HEK293 (cell line): ENCODE results near the gene SGCB.

Experiments
- CTCF ChIA-PET: fragments of 350-600 bp; formaldehyde crosslinking; extraction: SDS; loops from one replicate; lab custom pipeline; 2021; ENCODE audit warnings: antibody characterized with exemption; lab: Yijun Ruan, JAX
- POLR2A ChIA-PET: fragments of 300-600 bp; formaldehyde crosslinking; extraction: SDS; loops from one replicate; lab custom pipeline; 2020; ENCODE audit warnings: antibody characterized with exemption, inconsistent platforms; lab: Yijun Ruan, JAX
- H3K27ac ChIP-seq: fragments of 200-500 bp; sonication (Bioruptor generic); 2 replicates; pipeline ENCODE4 v1.5.1; 2014; ENCODE audit warnings: low read depth, low read length, control low read depth, inconsistent platforms; ENCODE audit errors: extremely low read depth
- H3K36me3 ChIP-seq, 2 experiments: fragments of 200-500 bp in 1 of 2; sonication (Bioruptor generic) in 1 of 2; 1 replicate in 1 of 2; 2 replicates in 1 of 2; pipeline ENCODE4 v1.5.1; 2014 to 2017; ENCODE audit warnings: inconsistent platforms in 2 of 2, low read length in 2 of 2; ENCODE audit not compliant: control insufficient read depth in 2 of 2, insufficient read depth in 1 of 2
- H3K4me1 ChIP-seq: fragments of 200-500 bp; sonication (Bioruptor generic); 2 replicates; pipeline ENCODE4 v1.5.1; 2014; ENCODE audit warnings: mild to moderate bottlenecking, low read length, inconsistent platforms; ENCODE audit not compliant: control insufficient read depth, insufficient read depth
- H3K4me3 ChIP-seq: 2 replicates; pipeline ENCODE4 v1.5.1; 2011; ENCODE audit warnings: low read depth, mild to moderate bottlenecking, control low read depth, low read length, moderate library complexity
- H3K9me3 ChIP-seq: fragments of 200-500 bp; sonication (Bioruptor generic); 2 replicates; pipeline ENCODE4 v1.5.1; 2014; ENCODE audit warnings: low read depth, low read length, inconsistent platforms; ENCODE audit not compliant: control insufficient read depth, insufficient read depth
- BCL11A ChIP-seq: fragments of 450-650 bp; formaldehyde crosslinking; IDR thresholded peaks from 2 replicates; pipeline ENCODE4 v1.5.1; 2016; ENCODE audit warnings: low read depth, missing biosample characterization, missing genetic modification characterization
- GLIS2 ChIP-seq: fragments of 450-650 bp; formaldehyde crosslinking; IDR thresholded peaks from 2 replicates; pipeline ENCODE4 v1.5.1; 2016; ENCODE audit warnings: missing biosample characterization, missing genetic modification characterization
- MYNN ChIP-seq: fragments of 450-650 bp; formaldehyde crosslinking; IDR thresholded peaks from 2 replicates; pipeline ENCODE4 v1.5.1; 2016; ENCODE audit warnings: missing biosample characterization, missing genetic modification characterization, borderline replicate concordance
- ZBTB20 ChIP-seq: fragments of 450-650 bp; formaldehyde crosslinking; IDR thresholded peaks from 2 replicates; pipeline ENCODE4 v1.5.1; 2016; ENCODE audit warnings: missing biosample characterization, missing genetic modification characterization
- ZBTB48 ChIP-seq: fragments of 450-650 bp; formaldehyde crosslinking; IDR thresholded peaks from 2 replicates; pipeline ENCODE4 v1.5.1; 2016; ENCODE audit warnings: missing biosample characterization, missing genetic modification characterization
- ZFHX2 ChIP-seq: fragments of 450-650 bp; formaldehyde crosslinking; conservative IDR thresholded peaks from 2 replicates; pipeline ENCODE4 v1.5.1; 2016; ENCODE audit warnings: missing biosample characterization, missing genetic modification characterization
- ZNF114 ChIP-seq: fragments of 450-650 bp; formaldehyde crosslinking; IDR thresholded peaks from 2 replicates; pipeline ENCODE4 v1.5.0; 2017; ENCODE audit warnings: missing biosample characterization, missing genetic modification characterization
- ZNF146 ChIP-seq: fragments of 450-650 bp; formaldehyde crosslinking; IDR thresholded peaks from 2 replicates; pipeline ENCODE4 v1.5.1; 2016; ENCODE audit warnings: missing biosample characterization, missing genetic modification characterization
- ZNF169 ChIP-seq: fragments of 450-650 bp; formaldehyde crosslinking; IDR thresholded peaks from 2 replicates; pipeline ENCODE4 v1.5.1; 2016; ENCODE audit warnings: missing biosample characterization, missing genetic modification characterization
- ZNF175 ChIP-seq: fragments of 450-650 bp; formaldehyde crosslinking; IDR thresholded peaks from 2 replicates; pipeline ENCODE4 v1.5.1; 2016; ENCODE audit warnings: missing biosample characterization, missing genetic modification characterization
- ZNF2 ChIP-seq: fragments of 450-650 bp; formaldehyde crosslinking; IDR thresholded peaks from 2 replicates; pipeline ENCODE4 v1.5.1; 2016; ENCODE audit warnings: missing biosample characterization, missing genetic modification characterization
- ZNF248 ChIP-seq: fragments of 450-650 bp; formaldehyde crosslinking; IDR thresholded peaks from 2 replicates; pipeline ENCODE4 v1.5.1; 2017; ENCODE audit warnings: missing biosample characterization, missing genetic modification characterization
- ZNF341 ChIP-seq: fragments of 450-650 bp; formaldehyde crosslinking; IDR thresholded peaks from 2 replicates; pipeline ENCODE4; 2016; ENCODE audit warnings: low read depth, missing biosample characterization, missing genetic modification characterization
- ZNF391 ChIP-seq: fragments of 450-650 bp; formaldehyde crosslinking; IDR thresholded peaks from 2 replicates; pipeline ENCODE4 v1.5.1; 2016; ENCODE audit warnings: low read depth, missing biosample characterization, missing genetic modification characterization, borderline replicate concordance
- ZNF501 ChIP-seq: fragments of 450-650 bp; formaldehyde crosslinking; IDR thresholded peaks from 2 replicates; pipeline ENCODE4 v1.5.1; 2016; ENCODE audit warnings: missing biosample characterization, missing genetic modification characterization
- ZNF530 ChIP-seq: fragments of 450-650 bp; formaldehyde crosslinking; IDR thresholded peaks from 2 replicates; pipeline ENCODE4 v1.5.1; 2016; ENCODE audit warnings: low read depth, missing biosample characterization, missing genetic modification characterization
- ZNF561 ChIP-seq: fragments of 450-650 bp; IDR thresholded peaks from 2 replicates; pipeline ENCODE4 v1.5.1; 2018; ENCODE audit warnings: missing biosample characterization, missing genetic modification characterization, borderline replicate concordance
- ZNF629 ChIP-seq: fragments of 450-650 bp; formaldehyde crosslinking; IDR thresholded peaks from 2 replicates; pipeline ENCODE4 v1.5.1; 2017; ENCODE audit warnings: missing biosample characterization, missing genetic modification characterization
- ZNF747 ChIP-seq: fragments of 450-650 bp; formaldehyde crosslinking; IDR thresholded peaks from 2 replicates; pipeline ENCODE4 v1.5.1; 2016; ENCODE audit warnings: missing biosample characterization, missing genetic modification characterization
- TF ChIP-seq, protein P1 (sequence below): fragments of 450-650 bp; formaldehyde crosslinking; IDR thresholded peaks from 2 replicates; pipeline ENCODE4 v1.5.1; 2016; ENCODE audit warnings: missing biosample characterization, missing genetic modification characterization
- TF ChIP-seq, protein P2 (sequence below): fragments of 450-650 bp; formaldehyde crosslinking; IDR thresholded peaks from 2 replicates; pipeline ENCODE4 v1.5.1; 2016; ENCODE audit warnings: missing biosample characterization, missing genetic modification characterization
- TF ChIP-seq, protein P3 (sequence below): fragments of 450-650 bp; formaldehyde crosslinking; IDR thresholded peaks from 2 replicates; pipeline ENCODE4 v1.5.1; 2016; ENCODE audit warnings: missing biosample characterization, missing genetic modification characterization, borderline replicate concordance
- TF ChIP-seq, protein P4 (sequence below): fragments of 450-650 bp; formaldehyde crosslinking; IDR thresholded peaks from 2 replicates; pipeline ENCODE4 v1.5.1; 2016; ENCODE audit warnings: missing biosample characterization, missing genetic modification characterization
- TF ChIP-seq, protein P5 (sequence below): fragments of 450-650 bp; formaldehyde crosslinking; IDR thresholded peaks from 2 replicates; pipeline ENCODE4 v1.5.1; 2016; ENCODE audit warnings: missing biosample characterization, missing genetic modification characterization, low read depth
- TF ChIP-seq, protein P6 (sequence below): fragments of 450-650 bp; formaldehyde crosslinking; conservative IDR thresholded peaks from 2 replicates; pipeline ENCODE4 v1.5.1; 2016; ENCODE audit warnings: low read depth, missing biosample characterization, missing genetic modification characterization
- TF ChIP-seq, protein P7 (sequence below): fragments of 450-650 bp; formaldehyde crosslinking; IDR thresholded peaks from 2 replicates; pipeline ENCODE4 v1.5.1; 2016; ENCODE audit warnings: missing biosample characterization, missing genetic modification characterization

Gene SGCB

DNA sequence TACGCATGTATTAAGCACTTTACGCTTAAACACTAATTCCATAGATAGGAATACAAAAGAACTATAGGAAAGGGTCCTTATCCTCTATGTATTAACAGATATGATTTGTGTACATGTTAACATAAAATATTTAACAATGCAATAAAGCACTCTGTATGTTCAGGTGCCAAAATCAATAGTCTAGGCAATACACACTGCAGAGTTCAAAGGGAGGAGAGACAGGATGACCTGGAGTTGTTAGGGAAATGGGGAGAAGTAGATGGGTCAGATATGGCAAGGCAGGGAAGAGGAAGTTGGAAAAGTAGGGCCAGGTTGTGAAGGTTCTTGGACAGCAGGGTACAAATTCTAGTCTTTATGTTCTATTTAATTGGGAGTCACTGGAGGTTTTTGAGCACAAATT lies 2.9 kb downstream of the SGCB start (continued):
- TF ChIP-seq, protein P1, sequence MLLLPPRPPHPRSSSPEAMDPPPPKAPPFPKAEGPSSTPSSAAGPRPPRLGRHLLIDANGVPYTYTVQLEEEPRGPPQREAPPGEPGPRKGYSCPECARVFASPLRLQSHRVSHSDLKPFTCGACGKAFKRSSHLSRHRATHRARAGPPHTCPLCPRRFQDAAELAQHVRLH (tag by site-specific recombination): no peak
- TF ChIP-seq, protein P2, sequence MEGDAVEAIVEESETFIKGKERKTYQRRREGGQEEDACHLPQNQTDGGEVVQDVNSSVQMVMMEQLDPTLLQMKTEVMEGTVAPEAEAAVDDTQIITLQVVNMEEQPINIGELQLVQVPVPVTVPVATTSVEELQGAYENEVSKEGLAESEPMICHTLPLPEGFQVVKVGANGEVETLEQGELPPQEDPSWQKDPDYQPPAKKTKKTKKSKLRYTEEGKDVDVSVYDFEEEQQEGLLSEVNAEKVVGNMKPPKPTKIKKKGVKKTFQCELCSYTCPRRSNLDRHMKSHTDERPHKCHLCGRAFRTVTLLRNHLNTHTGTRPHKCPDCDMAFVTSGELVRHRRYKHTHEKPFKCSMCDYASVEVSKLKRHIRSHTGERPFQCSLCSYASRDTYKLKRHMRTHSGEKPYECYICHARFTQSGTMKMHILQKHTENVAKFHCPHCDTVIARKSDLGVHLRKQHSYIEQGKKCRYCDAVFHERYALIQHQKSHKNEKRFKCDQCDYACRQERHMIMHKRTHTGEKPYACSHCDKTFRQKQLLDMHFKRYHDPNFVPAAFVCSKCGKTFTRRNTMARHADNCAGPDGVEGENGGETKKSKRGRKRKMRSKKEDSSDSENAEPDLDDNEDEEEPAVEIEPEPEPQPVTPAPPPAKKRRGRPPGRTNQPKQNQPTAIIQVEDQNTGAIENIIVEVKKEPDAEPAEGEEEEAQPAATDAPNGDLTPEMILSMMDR (tag by site-specific recombination): no peak
- TF ChIP-seq, protein P3, sequence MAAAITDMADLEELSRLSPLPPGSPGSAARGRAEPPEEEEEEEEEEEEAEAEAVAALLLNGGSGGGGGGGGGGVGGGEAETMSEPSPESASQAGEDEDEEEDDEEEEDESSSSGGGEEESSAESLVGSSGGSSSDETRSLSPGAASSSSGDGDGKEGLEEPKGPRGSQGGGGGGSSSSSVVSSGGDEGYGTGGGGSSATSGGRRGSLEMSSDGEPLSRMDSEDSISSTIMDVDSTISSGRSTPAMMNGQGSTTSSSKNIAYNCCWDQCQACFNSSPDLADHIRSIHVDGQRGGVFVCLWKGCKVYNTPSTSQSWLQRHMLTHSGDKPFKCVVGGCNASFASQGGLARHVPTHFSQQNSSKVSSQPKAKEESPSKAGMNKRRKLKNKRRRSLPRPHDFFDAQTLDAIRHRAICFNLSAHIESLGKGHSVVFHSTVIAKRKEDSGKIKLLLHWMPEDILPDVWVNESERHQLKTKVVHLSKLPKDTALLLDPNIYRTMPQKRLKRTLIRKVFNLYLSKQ (tag by site-specific recombination): no peak
- TF ChIP-seq ZNF146 (tag by site-specific recombination): no peak
- no peak for TF ChIP-seq ZNF248
- TF ChIP-seq MYNN (tag by site-specific recombination): no peak
- no peak for TF ChIP-seq ZNF501 (tag by site-specific recombination)
- no peak for TF ChIP-seq ZNF629 (tag by site-specific recombination)
- no peak for TF ChIP-seq GLIS2 (tag by site-specific recombination)
- TF ChIP-seq, protein P4, sequence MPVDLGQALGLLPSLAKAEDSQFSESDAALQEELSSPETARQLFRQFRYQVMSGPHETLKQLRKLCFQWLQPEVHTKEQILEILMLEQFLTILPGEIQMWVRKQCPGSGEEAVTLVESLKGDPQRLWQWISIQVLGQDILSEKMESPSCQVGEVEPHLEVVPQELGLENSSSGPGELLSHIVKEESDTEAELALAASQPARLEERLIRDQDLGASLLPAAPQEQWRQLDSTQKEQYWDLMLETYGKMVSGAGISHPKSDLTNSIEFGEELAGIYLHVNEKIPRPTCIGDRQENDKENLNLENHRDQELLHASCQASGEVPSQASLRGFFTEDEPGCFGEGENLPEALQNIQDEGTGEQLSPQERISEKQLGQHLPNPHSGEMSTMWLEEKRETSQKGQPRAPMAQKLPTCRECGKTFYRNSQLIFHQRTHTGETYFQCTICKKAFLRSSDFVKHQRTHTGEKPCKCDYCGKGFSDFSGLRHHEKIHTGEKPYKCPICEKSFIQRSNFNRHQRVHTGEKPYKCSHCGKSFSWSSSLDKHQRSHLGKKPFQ: no peak
- TF ChIP-seq ZNF169: no peak

DNA sequence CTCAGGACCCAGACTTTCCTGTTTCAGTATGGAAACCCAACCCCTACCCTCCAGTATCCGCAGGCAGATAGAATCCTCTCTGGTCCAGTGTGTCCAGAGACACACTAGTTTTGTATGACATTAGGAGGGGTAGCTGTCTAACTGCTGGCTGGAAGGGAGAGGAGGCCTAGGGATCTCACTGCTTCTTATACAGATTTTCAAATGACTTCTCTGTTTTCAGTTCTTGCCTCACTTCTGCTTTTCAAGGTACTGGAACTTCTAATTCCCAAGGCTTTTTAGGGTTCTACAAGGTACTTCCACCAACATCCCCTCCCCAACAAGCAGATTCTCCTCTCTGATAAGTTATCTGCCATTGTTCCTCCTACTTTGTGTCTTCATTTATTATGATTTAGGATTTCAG lies 6.1 kb downstream of the SGCB start:
- no peaks in the 10 kb centered on the region for H3K4me1 ChIP-seq
- CTCF ChIA-PET: no interaction called here
- peaks cover 2 to 57% of the 10 kb centered on the region in 2 experiments; a peak in 2 of 3 replicates for H3K36me3 ChIP-seq
- TF ChIP-seq, protein P5, sequence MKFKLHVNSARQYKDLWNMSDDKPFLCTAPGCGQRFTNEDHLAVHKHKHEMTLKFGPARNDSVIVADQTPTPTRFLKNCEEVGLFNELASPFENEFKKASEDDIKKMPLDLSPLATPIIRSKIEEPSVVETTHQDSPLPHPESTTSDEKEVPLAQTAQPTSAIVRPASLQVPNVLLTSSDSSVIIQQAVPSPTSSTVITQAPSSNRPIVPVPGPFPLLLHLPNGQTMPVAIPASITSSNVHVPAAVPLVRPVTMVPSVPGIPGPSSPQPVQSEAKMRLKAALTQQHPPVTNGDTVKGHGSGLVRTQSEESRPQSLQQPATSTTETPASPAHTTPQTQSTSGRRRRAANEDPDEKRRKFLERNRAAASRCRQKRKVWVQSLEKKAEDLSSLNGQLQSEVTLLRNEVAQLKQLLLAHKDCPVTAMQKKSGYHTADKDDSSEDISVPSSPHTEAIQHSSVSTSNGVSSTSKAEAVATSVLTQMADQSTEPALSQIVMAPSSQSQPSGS (tag by site-specific recombination): no peak
- no peak for TF ChIP-seq ZNF2 (tag by site-specific recombination)
- TF ChIP-seq ZNF114 (tag by site-specific recombination): no peak
- TF ChIP-seq, protein P6, sequence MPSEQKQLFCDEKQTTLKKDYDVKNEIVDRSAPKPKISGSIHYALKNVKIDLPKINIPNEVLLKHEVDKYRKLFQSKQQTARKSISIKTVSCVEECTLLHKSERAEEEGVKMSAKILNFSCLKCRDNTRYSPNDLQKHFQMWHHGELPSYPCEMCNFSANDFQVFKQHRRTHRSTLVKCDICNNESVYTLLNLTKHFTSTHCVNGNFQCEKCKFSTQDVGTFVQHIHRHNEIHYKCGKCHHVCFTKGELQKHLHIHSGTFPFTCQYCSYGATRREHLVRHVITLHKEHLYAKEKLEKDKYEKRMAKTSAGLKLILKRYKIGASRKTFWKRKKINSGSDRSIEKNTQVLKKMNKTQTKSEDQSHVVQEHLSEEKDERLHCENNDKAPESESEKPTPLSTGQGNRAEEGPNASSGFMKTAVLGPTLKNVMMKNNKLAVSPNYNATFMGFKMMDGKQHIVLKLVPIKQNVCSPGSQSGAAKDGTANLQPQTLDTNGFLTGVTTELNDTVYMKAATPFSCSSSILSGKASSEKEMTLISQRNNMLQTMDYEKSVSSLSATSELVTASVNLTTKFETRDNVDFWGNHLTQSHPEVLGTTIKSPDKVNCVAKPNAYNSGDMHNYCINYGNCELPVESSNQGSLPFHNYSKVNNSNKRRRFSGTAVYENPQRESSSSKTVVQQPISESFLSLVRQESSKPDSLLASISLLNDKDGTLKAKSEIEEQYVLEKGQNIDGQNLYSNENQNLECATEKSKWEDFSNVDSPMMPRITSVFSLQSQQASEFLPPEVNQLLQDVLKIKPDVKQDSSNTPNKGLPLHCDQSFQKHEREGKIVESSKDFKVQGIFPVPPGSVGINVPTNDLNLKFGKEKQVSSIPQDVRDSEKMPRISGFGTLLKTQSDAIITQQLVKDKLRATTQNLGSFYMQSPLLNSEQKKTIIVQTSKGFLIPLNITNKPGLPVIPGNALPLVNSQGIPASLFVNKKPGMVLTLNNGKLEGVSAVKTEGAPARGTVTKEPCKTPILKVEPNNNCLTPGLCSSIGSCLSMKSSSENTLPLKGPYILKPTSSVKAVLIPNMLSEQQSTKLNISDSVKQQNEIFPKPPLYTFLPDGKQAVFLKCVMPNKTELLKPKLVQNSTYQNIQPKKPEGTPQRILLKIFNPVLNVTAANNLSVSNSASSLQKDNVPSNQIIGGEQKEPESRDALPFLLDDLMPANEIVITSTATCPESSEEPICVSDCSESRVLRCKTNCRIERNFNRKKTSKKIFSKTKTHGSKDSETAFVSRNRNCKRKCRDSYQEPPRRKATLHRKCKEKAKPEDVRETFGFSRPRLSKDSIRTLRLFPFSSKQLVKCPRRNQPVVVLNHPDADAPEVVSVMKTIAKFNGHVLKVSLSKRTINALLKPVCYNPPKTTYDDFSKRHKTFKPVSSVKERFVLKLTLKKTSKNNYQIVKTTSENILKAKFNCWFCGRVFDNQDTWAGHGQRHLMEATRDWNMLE (tag by site-specific recombination): no peak
- no peak for TF ChIP-seq ZNF175 (tag by site-specific recombination)
- TF ChIP-seq ZNF530 (tag by site-specific recombination): no peak
- no peak for TF ChIP-seq ZNF341 (tag by site-specific recombination)
- no peak for TF ChIP-seq ZFHX2 (tag by site-specific recombination)
- TF ChIP-seq, protein P7, sequence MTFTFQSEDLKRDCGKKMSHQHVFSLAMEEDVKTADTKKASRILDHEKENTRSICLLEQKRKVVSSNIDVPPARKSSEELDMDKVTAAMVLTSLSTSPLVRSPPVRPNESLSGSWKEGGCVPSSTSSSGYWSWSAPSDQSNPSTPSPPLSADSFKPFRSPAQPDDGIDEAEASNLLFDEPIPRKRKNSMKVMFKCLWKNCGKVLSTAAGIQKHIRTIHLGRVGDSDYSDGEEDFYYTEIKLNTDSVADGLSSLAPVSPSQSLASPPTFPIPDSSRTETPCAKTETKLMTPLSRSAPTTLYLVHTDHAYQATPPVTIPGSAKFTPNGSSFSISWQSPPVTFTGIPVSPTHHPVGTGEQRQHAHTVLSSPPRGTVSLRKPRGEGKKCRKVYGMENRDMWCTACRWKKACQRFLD (tag by site-specific recombination): no peak
- TF ChIP-seq ZNF747 (tag by site-specific recombination): no peak
- no peak for TF ChIP-seq ZNF391 (tag by site-specific recombination)
- TF ChIP-seq ZBTB20 (tag by site-specific recombination): no peak
- no peak for TF ChIP-seq ZBTB48 (tag by site-specific recombination)
- no peak for TF ChIP-seq BCL11A (tag by site-specific recombination)
- TF ChIP-seq ZNF561 (tag by site-specific recombination): no peak

More for the DNA sequence above, 6.1 kb downstream of the SGCB start:
- no peak overlapping the region for H3K27ac ChIP-seq
- H3K9me3 ChIP-seq: no peaks in the 10 kb centered on the region
- no peak overlapping the region for H3K4me3 ChIP-seq
- POLR2A ChIA-PET: no interaction called here
